IMR-90 (cell line): ENCODE results near the gene LRRK2.

Experiments used
- BHLHE40 ChIP-seq: fragments of 150-350 bp; IDR thresholded peaks from 2 replicates; pipeline ENCODE4 v1.6.1; 2016; ENCODE audit warnings: mild to moderate bottlenecking, low read depth, low read length
- CEBPB ChIP-seq: IDR thresholded peaks from 2 replicates; pipeline ENCODE4 v1.6.1; 2012; ENCODE audit warnings: low read depth, low read length, improper control_type of control experiment
- MAFK ChIP-seq: IDR thresholded peaks from 2 replicates; pipeline ENCODE4 v1.6.1; 2012; ENCODE audit warnings: low read depth, low read length, improper control_type of control experiment
- MXI1 ChIP-seq: IDR thresholded peaks from 2 replicates; pipeline ENCODE4 v1.6.1; 2012; ENCODE audit warnings: low read depth, mild to moderate bottlenecking, low read length, moderate library complexity, borderline replicate concordance
- NFE2L2 ChIP-seq: fragments of 150-350 bp; IDR thresholded peaks from 2 replicates; pipeline ENCODE4 v1.6.1; 2016; ENCODE audit warnings: low read depth, mild to moderate bottlenecking, low read length
- POLR2A ChIP-seq: IDR thresholded peaks from 2 replicates; pipeline ENCODE4 v1.6.1; 2012; ENCODE audit warnings: mild to moderate bottlenecking, low read depth, low read length
- RAD21 ChIP-seq: IDR thresholded peaks from 2 replicates; pipeline ENCODE4 v1.6.1; 2012; ENCODE audit warnings: low read length, improper control_type of control experiment
- RCOR1 ChIP-seq: IDR thresholded peaks from 2 replicates; pipeline ENCODE4 v1.6.1; 2012; ENCODE audit warnings: mild to moderate bottlenecking, low read length, improper control_type of control experiment; ENCODE audit not compliant: insufficient replicate concordance
- RFX5 ChIP-seq: IDR thresholded peaks from 2 replicates; pipeline ENCODE4 v1.8.0; 2012; ENCODE audit warnings: low read depth, mild to moderate bottlenecking, low read length, moderate library complexity
- SMC3 ChIP-seq: fragments of 150-350 bp; IDR thresholded peaks from 2 replicates; pipeline ENCODE4 v1.6.1; 2016; ENCODE audit warnings: low read depth, mild to moderate bottlenecking, antibody characterized with exemption, low read length, moderate library complexity
- TF ChIP-seq, protein P1 (sequence below): conservative IDR thresholded peaks from 2 replicates; pipeline ENCODE4 v1.5.1; 2012; ENCODE audit warnings: mild to moderate bottlenecking, low read depth, low read length, improper control_type of control experiment
- TF ChIP-seq, protein P2 (sequence below): fragments of 150-350 bp; IDR thresholded peaks from 2 replicates; pipeline ENCODE4 v1.6.1; 2016; ENCODE audit warnings: low read depth, mild to moderate bottlenecking, low read length, moderate library complexity, borderline replicate concordance

DNA sequence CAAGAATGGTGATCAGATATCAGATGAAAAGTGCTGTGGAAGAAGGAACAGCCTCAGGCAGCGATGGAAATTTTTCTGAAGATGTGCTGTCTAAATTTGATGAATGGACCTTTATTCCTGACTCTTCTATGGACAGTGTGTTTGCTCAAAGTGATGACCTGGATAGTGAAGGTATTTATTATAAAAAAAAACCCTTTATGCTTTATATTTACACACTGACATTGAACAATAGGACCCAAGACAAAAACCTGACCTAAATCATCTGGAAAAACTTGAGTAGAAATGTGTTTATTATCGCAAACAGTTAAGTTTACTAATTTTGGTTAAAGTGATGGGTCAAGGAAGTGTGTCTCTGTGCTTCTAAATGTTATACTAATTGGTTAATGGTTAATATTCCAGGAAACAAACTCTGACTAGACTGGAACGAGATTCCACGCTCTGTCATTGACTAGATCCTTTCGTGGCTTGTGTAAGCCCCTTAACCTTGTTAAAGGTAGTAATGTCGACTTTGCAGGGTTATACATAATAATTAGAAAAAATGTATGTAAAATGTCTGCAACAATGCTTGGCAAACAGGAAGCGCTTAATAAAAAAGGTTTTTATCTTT lies 62.7 kb downstream of the LRRK2 start:
- TF ChIP-seq, protein P1, sequence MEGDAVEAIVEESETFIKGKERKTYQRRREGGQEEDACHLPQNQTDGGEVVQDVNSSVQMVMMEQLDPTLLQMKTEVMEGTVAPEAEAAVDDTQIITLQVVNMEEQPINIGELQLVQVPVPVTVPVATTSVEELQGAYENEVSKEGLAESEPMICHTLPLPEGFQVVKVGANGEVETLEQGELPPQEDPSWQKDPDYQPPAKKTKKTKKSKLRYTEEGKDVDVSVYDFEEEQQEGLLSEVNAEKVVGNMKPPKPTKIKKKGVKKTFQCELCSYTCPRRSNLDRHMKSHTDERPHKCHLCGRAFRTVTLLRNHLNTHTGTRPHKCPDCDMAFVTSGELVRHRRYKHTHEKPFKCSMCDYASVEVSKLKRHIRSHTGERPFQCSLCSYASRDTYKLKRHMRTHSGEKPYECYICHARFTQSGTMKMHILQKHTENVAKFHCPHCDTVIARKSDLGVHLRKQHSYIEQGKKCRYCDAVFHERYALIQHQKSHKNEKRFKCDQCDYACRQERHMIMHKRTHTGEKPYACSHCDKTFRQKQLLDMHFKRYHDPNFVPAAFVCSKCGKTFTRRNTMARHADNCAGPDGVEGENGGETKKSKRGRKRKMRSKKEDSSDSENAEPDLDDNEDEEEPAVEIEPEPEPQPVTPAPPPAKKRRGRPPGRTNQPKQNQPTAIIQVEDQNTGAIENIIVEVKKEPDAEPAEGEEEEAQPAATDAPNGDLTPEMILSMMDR = no peak
- TF ChIP-seq CEBPB (no peak), POLR2A (no peak), RCOR1 (no peak), RFX5 (no peak), RAD21 (no peak), SMC3 (no peak), MXI1 (no peak), NFE2L2 (no peak), BHLHE40 (no peak), MAFK (no peak)
- TF ChIP-seq, protein P2, sequence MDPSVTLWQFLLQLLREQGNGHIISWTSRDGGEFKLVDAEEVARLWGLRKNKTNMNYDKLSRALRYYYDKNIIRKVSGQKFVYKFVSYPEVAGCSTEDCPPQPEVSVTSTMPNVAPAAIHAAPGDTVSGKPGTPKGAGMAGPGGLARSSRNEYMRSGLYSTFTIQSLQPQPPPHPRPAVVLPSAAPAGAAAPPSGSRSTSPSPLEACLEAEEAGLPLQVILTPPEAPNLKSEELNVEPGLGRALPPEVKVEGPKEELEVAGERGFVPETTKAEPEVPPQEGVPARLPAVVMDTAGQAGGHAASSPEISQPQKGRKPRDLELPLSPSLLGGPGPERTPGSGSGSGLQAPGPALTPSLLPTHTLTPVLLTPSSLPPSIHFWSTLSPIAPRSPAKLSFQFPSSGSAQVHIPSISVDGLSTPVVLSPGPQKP = no peak
